ENCODE measurements around the gene THSD4. TPM values are rescaled to one million over a fixed set of nuclear protein-coding genes. Genes with fewer than 3 reads are reported as not detected.

THSD4 gene
- total and polyA plus RNA-seq, 5 donors from 2014 or later: not detected

DNA sequence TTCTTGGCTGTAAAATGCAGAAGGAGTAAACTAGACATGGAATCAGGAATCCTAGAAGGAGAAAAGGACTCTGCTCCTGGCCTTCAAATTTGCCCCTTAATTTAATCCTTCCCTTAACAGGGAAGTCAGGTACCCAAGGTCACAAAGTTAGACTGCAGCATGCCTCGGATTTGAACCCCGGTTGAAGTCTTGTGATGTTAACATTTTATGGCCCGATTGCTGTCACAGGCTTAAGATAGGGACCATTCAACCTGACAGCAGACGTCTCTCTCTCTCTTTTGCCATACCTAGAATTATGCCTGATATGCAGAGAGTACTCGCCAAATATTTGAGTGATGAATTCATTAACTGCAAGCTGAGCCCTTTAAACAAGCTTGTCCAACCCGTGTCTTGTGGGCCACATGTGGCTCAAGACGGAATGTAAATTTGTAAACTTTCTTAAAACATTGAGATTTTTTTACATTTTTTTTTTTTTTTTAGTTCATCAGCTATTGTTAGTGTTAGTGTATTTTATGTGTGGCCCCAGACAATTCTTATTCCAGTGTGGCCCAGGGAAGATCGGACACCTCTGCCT lies 217.2 kb downstream of the THSD4 start:
- H3K27ac Mint-ChIP-seq: no peak overlapping the region
- ATAC-seq (ENCODE audit: low read depth in 2 of 2): no peak

DNA sequence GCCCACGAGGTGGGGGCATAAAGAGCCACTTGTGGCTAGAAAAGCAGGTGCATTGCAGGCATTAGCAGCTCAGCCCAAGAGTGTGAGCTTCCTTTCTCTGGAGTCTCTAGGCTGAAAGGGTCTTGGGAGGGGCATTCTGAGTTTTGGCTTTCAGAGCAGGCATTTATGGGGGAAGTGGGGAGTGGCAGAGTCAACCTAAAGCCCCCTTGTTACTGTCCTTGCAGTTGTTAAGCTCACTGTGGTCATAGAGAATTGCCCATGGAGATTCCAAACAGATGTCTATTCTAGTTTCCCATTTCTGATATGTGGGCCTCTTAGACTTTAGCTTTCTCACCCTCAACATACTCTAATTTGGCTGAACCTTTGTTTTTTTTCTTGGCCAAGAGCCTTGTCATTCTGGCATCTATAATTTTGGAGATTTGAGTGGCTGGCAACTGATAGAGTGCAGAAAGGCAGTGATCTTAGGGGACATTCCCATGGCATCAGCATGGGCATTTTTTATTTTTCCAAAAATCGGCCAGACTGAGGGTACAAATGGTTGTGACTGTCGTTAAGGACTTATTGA lies 217.9 kb downstream of the THSD4 start:
- Histone ChIP-seq H3K36me3 (ENCODE audit: control insufficient read depth, insufficient read depth, low read length) (no peaks in the 10 kb centered on the region), H3K4me3 (ENCODE audit: low read depth, low read length) (no peak overlapping the region), H3K4me1 (ENCODE audit: control insufficient read depth, insufficient read depth, low read length, poor library complexity, severe bottlenecking) (no peaks in the 10 kb centered on the region), H3K27me3 (ENCODE audit: control insufficient read depth, insufficient read depth, low read length) (no peaks in the 10 kb centered on the region), H3K27ac (ENCODE audit: insufficient read depth, low read length, poor library complexity, severe bottlenecking) (no peak overlapping the region), H3K9me3 (ENCODE audit: control insufficient read depth in 2 of 2, low read length in 2 of 2) (no peaks in the 10 kb centered on the region)
- Mint-ChIP-seq H3K27me3 (no peaks in the 10 kb centered on the region), H3K36me3 (no peaks in the 10 kb centered on the region), H3K4me3 (no peak overlapping the region), H3K9me3 (peaks cover 0 to 3% (median 0%) of the 10 kb centered on the region in 7 donors), H3K4me1 (peaks cover 0 to 6% (median 0%) of the 10 kb centered on the region in 4 donors), H3K27ac (peak overlapping the region in 1 of 3 donors; percentile 23)
- ATAC-seq (ENCODE audit: low read depth in 2 of 2) (no peak), DNase-seq (no peak)

More for the DNA sequence above, 217.2 kb downstream of the THSD4 start:
- no peak for DNase-seq
- H3K4me3 ChIP-seq (ENCODE audit: low read depth, low read length): no peak overlapping the region
- Mint-ChIP-seq H3K4me3 (no peak overlapping the region), H3K4me1 (peaks cover 0 to 6% (median 0%) of the 10 kb centered on the region in 4 donors), H3K27me3 (no peaks in the 10 kb centered on the region), H3K36me3 (no peaks in the 10 kb centered on the region), H3K9me3 (peaks cover 0 to 3% (median 0%) of the 10 kb centered on the region in 7 donors)
- no peak overlapping the region for H3K27ac ChIP-seq (ENCODE audit: insufficient read depth, low read length, poor library complexity, severe bottlenecking)
- H3K4me1 ChIP-seq (ENCODE audit: control insufficient read depth, insufficient read depth, low read length, poor library complexity, severe bottlenecking): no peaks in the 10 kb centered on the region
- H3K36me3 ChIP-seq (ENCODE audit: control insufficient read depth, insufficient read depth, low read length): no peaks in the 10 kb centered on the region
- H3K27me3 ChIP-seq (ENCODE audit: control insufficient read depth, insufficient read depth, low read length): no peaks in the 10 kb centered on the region
- H3K9me3 ChIP-seq (ENCODE audit: control insufficient read depth in 2 of 2, low read length in 2 of 2): no peaks in the 10 kb centered on the region

DNA sequence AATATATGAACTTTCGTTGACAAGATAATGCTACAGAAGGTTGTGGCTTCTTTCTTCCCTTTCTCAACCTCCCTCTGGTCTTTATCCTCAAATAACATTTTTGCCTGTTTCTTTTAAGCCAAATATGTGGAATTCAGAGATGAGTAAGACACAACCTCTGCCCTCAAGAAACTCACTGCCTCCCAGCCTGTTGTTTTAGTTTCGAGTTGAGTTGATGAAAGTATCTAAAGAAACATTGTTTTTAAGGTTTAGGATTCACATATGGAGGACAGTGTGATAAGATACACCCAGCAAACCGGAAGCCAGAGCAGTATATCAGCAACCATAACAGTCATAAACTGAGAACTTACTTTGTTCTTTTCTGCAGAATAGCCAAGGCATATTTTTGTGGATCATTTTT lies 218.6 kb downstream of the THSD4 start:
- ATAC-seq (ENCODE audit: low read depth in 2 of 2): no peak
- H3K36me3 Mint-ChIP-seq: no peaks in the 10 kb centered on the region
- Histone ChIP-seq H3K27ac (ENCODE audit: insufficient read depth, low read length, poor library complexity, severe bottlenecking) (no peak overlapping the region), H3K36me3 (ENCODE audit: control insufficient read depth, insufficient read depth, low read length) (no peaks in the 10 kb centered on the region), H3K4me1 (ENCODE audit: control insufficient read depth, insufficient read depth, low read length, poor library complexity, severe bottlenecking) (no peaks in the 10 kb centered on the region), H3K27me3 (ENCODE audit: control insufficient read depth, insufficient read depth, low read length) (no peaks in the 10 kb centered on the region), H3K9me3 (ENCODE audit: control insufficient read depth in 2 of 2, low read length in 2 of 2) (no peaks in the 10 kb centered on the region), H3K4me3 (ENCODE audit: low read depth, low read length) (no peak overlapping the region)
- peak in 1 of 3 donors; percentile 2 for DNase-seq
- H3K27ac Mint-ChIP-seq: peak overlapping the region in 2 of 3 donors; percentile 23 to 29
- no peaks in the 10 kb centered on the region for H3K27me3 Mint-ChIP-seq
- no peak overlapping the region for H3K4me3 Mint-ChIP-seq
- peaks cover 0 to 3% (median 0%) of the 10 kb centered on the region in 7 donors for H3K9me3 Mint-ChIP-seq
- H3K4me1 Mint-ChIP-seq: peaks cover 0 to 6% (median 0%) of the 10 kb centered on the region in 4 donors

- Mint-ChIP-seq H3K4me3 (no peak overlapping the region), H3K27ac (peak overlapping the region in 1 of 3 donors; percentile 27), H3K36me3 (no peaks in the 10 kb centered on the region), H3K27me3 (no peaks in the 10 kb centered on the region), H3K9me3 (peaks cover 0 to 3% (median 0%) of the 10 kb centered on the region in 7 donors), H3K4me1 (peaks cover 0 to 6% (median 0%) of the 10 kb centered on the region in 4 donors)
- Histone ChIP-seq H3K4me3 (ENCODE audit: low read depth, low read length) (no peak overlapping the region), H3K4me1 (ENCODE audit: control insufficient read depth, insufficient read depth, low read length, poor library complexity, severe bottlenecking) (no peaks in the 10 kb centered on the region), H3K27ac (ENCODE audit: insufficient read depth, low read length, poor library complexity, severe bottlenecking) (no peak overlapping the region), H3K36me3 (ENCODE audit: control insufficient read depth, insufficient read depth, low read length) (no peaks in the 10 kb centered on the region), H3K27me3 (ENCODE audit: control insufficient read depth, insufficient read depth, low read length) (no peaks in the 10 kb centered on the region), H3K9me3 (ENCODE audit: control insufficient read depth in 2 of 2, low read length in 2 of 2) (no peaks in the 10 kb centered on the region)
- no peak for ATAC-seq (ENCODE audit: low read depth in 2 of 2)
- DNase-seq: no peak
These were observed 219.2 kb downstream of the THSD4 start for GRCh38 chr15:71334434-71334833.

DNA sequence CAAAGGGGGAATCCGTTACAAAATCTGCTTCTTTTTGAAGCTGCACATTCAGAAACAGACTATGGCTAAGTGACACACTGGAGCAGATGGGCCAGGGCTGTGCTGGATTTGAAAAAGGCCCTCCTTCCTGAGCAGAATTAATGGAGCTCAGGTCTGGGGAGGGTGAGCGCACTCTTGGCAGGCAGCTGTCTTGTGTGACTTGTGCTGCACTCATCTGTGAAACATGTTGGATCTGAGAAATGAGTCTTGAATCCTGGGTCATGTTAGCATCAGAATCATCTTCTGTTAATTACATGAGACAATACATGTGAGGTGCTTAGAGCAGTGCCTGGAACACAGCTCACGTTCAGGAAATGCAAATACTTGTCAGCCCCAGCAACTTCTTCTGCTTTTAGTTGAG lies 219.6 kb downstream of the THSD4 start:
- no peaks in the 10 kb centered on the region for H3K9me3 ChIP-seq (ENCODE audit: control insufficient read depth in 2 of 2, low read length in 2 of 2)
- no peak overlapping the region for H3K27ac ChIP-seq (ENCODE audit: insufficient read depth, low read length, poor library complexity, severe bottlenecking)
- Mint-ChIP-seq H3K27ac (peak overlapping the region in 1 of 3 donors; percentile 27), H3K36me3 (no peaks in the 10 kb centered on the region), H3K4me3 (no peak overlapping the region), H3K9me3 (peaks cover 0 to 3% (median 0%) of the 10 kb centered on the region in 7 donors), H3K27me3 (no peaks in the 10 kb centered on the region), H3K4me1 (peaks cover 0 to 6% (median 0%) of the 10 kb centered on the region in 4 donors)
- no peaks in the 10 kb centered on the region for H3K36me3 ChIP-seq (ENCODE audit: control insufficient read depth, insufficient read depth, low read length)
- no peak overlapping the region for H3K4me3 ChIP-seq (ENCODE audit: low read depth, low read length)
- H3K4me1 ChIP-seq (ENCODE audit: control insufficient read depth, insufficient read depth, low read length, poor library complexity, severe bottlenecking): no peaks in the 10 kb centered on the region
- DNase-seq (no peak), ATAC-seq (ENCODE audit: low read depth in 2 of 2) (no peak)
- no peaks in the 10 kb centered on the region for H3K27me3 ChIP-seq (ENCODE audit: control insufficient read depth, insufficient read depth, low read length)

GRCh38 chr15:71335591-71335990 lies 220.3 kb downstream of the THSD4 start:
- no peak overlapping the region for H3K4me3 Mint-ChIP-seq
- no peaks in the 10 kb centered on the region for H3K27me3 ChIP-seq (ENCODE audit: control insufficient read depth, insufficient read depth, low read length)
- no peak for ATAC-seq (ENCODE audit: low read depth in 2 of 2)
- peaks cover 0 to 6% (median 0%) of the 10 kb centered on the region in 4 donors for H3K4me1 Mint-ChIP-seq
- no peaks in the 10 kb centered on the region for H3K9me3 ChIP-seq (ENCODE audit: control insufficient read depth in 2 of 2, low read length in 2 of 2)
- peak overlapping the region in 1 of 3 donors; percentile 37 for H3K27ac Mint-ChIP-seq
- DNase-seq: no peak
- H3K4me1 ChIP-seq (ENCODE audit: control insufficient read depth, insufficient read depth, low read length, poor library complexity, severe bottlenecking): no peaks in the 10 kb centered on the region
- H3K36me3 Mint-ChIP-seq: no peaks in the 10 kb centered on the region
- H3K27ac ChIP-seq (ENCODE audit: insufficient read depth, low read length, poor library complexity, severe bottlenecking): no peak overlapping the region
- H3K4me3 ChIP-seq (ENCODE audit: low read depth, low read length): no peak overlapping the region
- H3K9me3 Mint-ChIP-seq: peaks cover 0 to 3% (median 0%) of the 10 kb centered on the region in 7 donors
- no peaks in the 10 kb centered on the region for H3K27me3 Mint-ChIP-seq
- no peaks in the 10 kb centered on the region for H3K36me3 ChIP-seq (ENCODE audit: control insufficient read depth, insufficient read depth, low read length)

DNA sequence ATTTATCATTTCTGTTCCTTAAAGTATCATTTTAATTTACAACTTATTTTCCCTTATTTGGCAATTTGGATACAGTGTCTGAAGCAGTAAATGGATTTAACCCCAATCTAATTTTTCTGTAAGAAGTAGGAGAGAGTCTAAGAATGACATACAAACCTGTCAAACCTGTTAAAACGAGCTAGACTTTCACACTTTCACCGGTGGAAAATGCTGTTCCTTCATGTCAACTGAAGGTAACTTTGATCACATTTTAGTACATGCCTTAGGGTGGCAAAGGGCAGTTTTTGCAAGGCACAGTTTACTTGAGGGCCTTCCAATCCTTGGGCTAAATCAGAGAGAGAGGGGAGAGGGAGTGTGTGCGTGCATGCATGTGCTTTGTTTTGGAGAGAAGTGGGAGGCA lies 221.4 kb downstream of the THSD4 start:
- peaks cover 0 to 3% (median 0%) of the 10 kb centered on the region in 7 donors for H3K9me3 Mint-ChIP-seq
- Histone ChIP-seq H3K36me3 (ENCODE audit: control insufficient read depth, insufficient read depth, low read length) (no peaks in the 10 kb centered on the region), H3K4me3 (ENCODE audit: low read depth, low read length) (no peak overlapping the region), H3K27me3 (ENCODE audit: control insufficient read depth, insufficient read depth, low read length) (no peaks in the 10 kb centered on the region), H3K27ac (ENCODE audit: insufficient read depth, low read length, poor library complexity, severe bottlenecking) (no peak overlapping the region), H3K4me1 (ENCODE audit: control insufficient read depth, insufficient read depth, low read length, poor library complexity, severe bottlenecking) (no peaks in the 10 kb centered on the region), H3K9me3 (ENCODE audit: control insufficient read depth in 2 of 2, low read length in 2 of 2) (no peaks in the 10 kb centered on the region)
- DNase-seq (no peak), ATAC-seq (ENCODE audit: low read depth in 2 of 2) (no peak)
- H3K4me1 Mint-ChIP-seq: peaks cover 0 to 6% (median 0%) of the 10 kb centered on the region in 4 donors
- no peak overlapping the region for H3K27ac Mint-ChIP-seq
- H3K36me3 Mint-ChIP-seq: no peaks in the 10 kb centered on the region
- H3K4me3 Mint-ChIP-seq: no peak overlapping the region
- peaks cover 3% of the 10 kb centered on the region for H3K27me3 Mint-ChIP-seq
